ENCODE data around the gene CEACAM19.
"Not testable (repeated sequence)": the region's sequence is repeated elsewhere in the genome, so short reads cannot be mapped to it uniquely, and the experiment has no call there.

The CEACAM19 gene

GRCh38 chr19:44681992-44682790, 10.9 kb downstream of the CEACAM19 start:
- Histone ChIP-seq H3K4me3 (ENCODE audit: low read length, poor library complexity, severe bottlenecking) (no peak overlapping the region), H3K36me3 (ENCODE audit: insufficient read depth, low read length) (no peaks in the 10 kb centered on the region), H3K79me2 (ENCODE audit: insufficient read depth, low read length) (no peaks in the 10 kb centered on the region), H3K4me2 (ENCODE audit: low read depth, low read length, poor library complexity, severe bottlenecking) (no peak overlapping the region), H3K4me1 (ENCODE audit: insufficient read depth, low read length, poor library complexity, severe bottlenecking) (no peaks in the 10 kb centered on the region), H3K9me3 (ENCODE audit: insufficient read depth, low read depth, low read length) (no peaks in the 10 kb centered on the region), H3K27me3 (ENCODE audit: insufficient read depth, low read length, poor library complexity, severe bottlenecking) (no peaks in the 10 kb centered on the region), H3K9me2 (replicated peaks; ENCODE audit: low read depth, low read length) (no peaks in the 10 kb centered on the region), H2AFZ (ENCODE audit: low read length) (no peak overlapping the region), H4K20me1 (ENCODE audit: insufficient read depth, low read length, poor library complexity, severe bottlenecking) (no peaks in the 10 kb centered on the region), H3F3A (ENCODE audit: low read depth) (no peaks in the 10 kb centered on the region), H3K9ac (ENCODE audit: low read depth, low read length, poor library complexity, severe bottlenecking) (no peak overlapping the region)
- TF ChIP-seq CTCF (conservative IDR thresholded peaks at IDR 0.05; ENCODE audit: low read length) (no peak), EZH2phosphoT487 (IDR thresholded peaks at IDR 0.05; ENCODE audit: borderline replicate concordance) (no peak)

- TF ChIP-seq CTCF (conservative IDR thresholded peaks at IDR 0.05; ENCODE audit: low read length) (no peak), EZH2phosphoT487 (IDR thresholded peaks at IDR 0.05; ENCODE audit: borderline replicate concordance) (no peak)
- Histone ChIP-seq H3F3A (ENCODE audit: low read depth) (no peaks in the 10 kb centered on the region), H3K9ac (ENCODE audit: low read depth, low read length, poor library complexity, severe bottlenecking) (no peak overlapping the region), H3K9me3 (ENCODE audit: insufficient read depth, low read depth, low read length) (no peaks in the 10 kb centered on the region), H3K79me2 (ENCODE audit: insufficient read depth, low read length) (no peaks in the 10 kb centered on the region), H3K27me3 (ENCODE audit: insufficient read depth, low read length, poor library complexity, severe bottlenecking) (no peaks in the 10 kb centered on the region), H3K4me1 (ENCODE audit: insufficient read depth, low read length, poor library complexity, severe bottlenecking) (no peaks in the 10 kb centered on the region), H3K4me3 (ENCODE audit: low read length, poor library complexity, severe bottlenecking) (no peak overlapping the region), H2AFZ (ENCODE audit: low read length) (peak overlapping the region; percentile 36), H4K20me1 (ENCODE audit: insufficient read depth, low read length, poor library complexity, severe bottlenecking) (no peaks in the 10 kb centered on the region), H3K4me2 (ENCODE audit: low read depth, low read length, poor library complexity, severe bottlenecking) (no peak overlapping the region), H3K36me3 (ENCODE audit: insufficient read depth, low read length) (no peaks in the 10 kb centered on the region), H3K9me2 (replicated peaks; ENCODE audit: low read depth, low read length) (no peaks in the 10 kb centered on the region)
Observed at GRCh38 chr19:44682807-44683206, 11.5 kb downstream of the CEACAM19 start.

GRCh38 chr19:44683434-44684210, 12.3 kb downstream of the CEACAM19 start:
- H3K9me2 ChIP-seq (replicated peaks; ENCODE audit: low read depth, low read length), result no peaks in the 10 kb centered on the region
- H3K4me1 ChIP-seq (ENCODE audit: insufficient read depth, low read length, poor library complexity, severe bottlenecking), result no peaks in the 10 kb centered on the region
- no peak overlapping the region for H3K4me2 ChIP-seq (ENCODE audit: low read depth, low read length, poor library complexity, severe bottlenecking)
- H2AFZ ChIP-seq (ENCODE audit: low read length), result peak overlapping the region; percentile 36
- no peaks in the 10 kb centered on the region for H3K9me3 ChIP-seq (ENCODE audit: insufficient read depth, low read depth, low read length)
- H3K79me2 ChIP-seq (ENCODE audit: insufficient read depth, low read length), result no peaks in the 10 kb centered on the region
- H3F3A ChIP-seq (ENCODE audit: low read depth), result no peaks in the 10 kb centered on the region
- no peaks in the 10 kb centered on the region for H3K36me3 ChIP-seq (ENCODE audit: insufficient read depth, low read length)
- H3K4me3 ChIP-seq (ENCODE audit: low read length, poor library complexity, severe bottlenecking), result no peak overlapping the region
- TF ChIP-seq CTCF (conservative IDR thresholded peaks at IDR 0.05; ENCODE audit: low read length) (no peak; the same call in 1 of the 2 replicates), EZH2phosphoT487 (IDR thresholded peaks at IDR 0.05; ENCODE audit: borderline replicate concordance) (no peak)
- H3K9ac ChIP-seq (ENCODE audit: low read depth, low read length, poor library complexity, severe bottlenecking), result no peak overlapping the region
- no peaks in the 10 kb centered on the region for H4K20me1 ChIP-seq (ENCODE audit: insufficient read depth, low read length, poor library complexity, severe bottlenecking)
- H3K27me3 ChIP-seq (ENCODE audit: insufficient read depth, low read length, poor library complexity, severe bottlenecking), result no peaks in the 10 kb centered on the region

GRCh38 chr19:44684396-44684795, 13.1 kb downstream of the CEACAM19 start:
- H3F3A ChIP-seq (ENCODE audit: low read depth); H3K9me3 ChIP-seq (ENCODE audit: insufficient read depth, low read depth, low read length); H3K36me3 ChIP-seq (ENCODE audit: insufficient read depth, low read length); H3K4me1 ChIP-seq (ENCODE audit: insufficient read depth, low read length, poor library complexity, severe bottlenecking); H3K79me2 ChIP-seq (ENCODE audit: insufficient read depth, low read length); H3K9me2 ChIP-seq (replicated peaks; ENCODE audit: low read depth, low read length); H2AFZ ChIP-seq (ENCODE audit: low read length); H4K20me1 ChIP-seq (ENCODE audit: insufficient read depth, low read length, poor library complexity, severe bottlenecking); H3K4me3 ChIP-seq (ENCODE audit: low read length, poor library complexity, severe bottlenecking); H3K9ac ChIP-seq (ENCODE audit: low read depth, low read length, poor library complexity, severe bottlenecking); H3K4me2 ChIP-seq (ENCODE audit: low read depth, low read length, poor library complexity, severe bottlenecking); H3K27me3 ChIP-seq (ENCODE audit: insufficient read depth, low read length, poor library complexity, severe bottlenecking): not testable (repeated sequence)

Data from Loucy (cell line).